AG09319 (cell line): ENCODE measurements around the gene ATCAY.

Source experiments
- DNase-seq: peaks from one replicate; pipeline ENCODE4 v3.0.0-alpha.2; 2010; ENCODE audit warnings: low read depth; ENCODE audit errors: extremely low read depth
- CTCF ChIP-seq: IDR thresholded peaks from 2 replicates; pipeline ENCODE4 v1.5.1; 2011; ENCODE audit warnings: low read depth, mild to moderate bottlenecking, inconsistent platforms, low read length, moderate library complexity

ATCAY gene

GRCh38 chr19:3855320-3855719, 25.2 kb upstream of the ATCAY start:
- no peak for TF ChIP-seq CTCF
- DNase-seq = no peak

GRCh38 chr19:3857449-3858003, 23.0 kb upstream of the ATCAY start:
- DNase-seq = no peak
- no peak for TF ChIP-seq CTCF

GRCh38 chr19:3860499-3860898, 20.0 kb upstream of the ATCAY start:
- no peak for TF ChIP-seq CTCF
- DNase-seq = no peak

GRCh38 chr19:3862826-3863500, 17.5 kb upstream of the ATCAY start:
- TF ChIP-seq CTCF = no peak

GRCh38 chr19:3863648-3864047, 16.8 kb upstream of the ATCAY start:
- TF ChIP-seq CTCF = no peak

More at GRCh38 chr19:3862826-3863500, 17.5 kb upstream of the ATCAY start:
- DNase-seq = no peak

GRCh38 chr19:3866910-3867638, 13.4 kb upstream of the ATCAY start:
- no peak for DNase-seq
- TF ChIP-seq CTCF = no peak

More at GRCh38 chr19:3863648-3864047, 16.8 kb upstream of the ATCAY start:
- DNase-seq = no peak
